ENCODE results near the gene DNAJC16. TPM values are rescaled to one million over a fixed set of nuclear protein-coding genes. Genes with fewer than 3 reads are reported as not detected.

The DNAJC16 gene
- total and polyA plus RNA-seq, 2 of the 13 experiments (the other 11 are each of a cell fraction or from before 2014, with no cell fraction given), result 11.4 to 15.4 TPM

GRCh38 chr1:15617173-15618076, 90.8 kb downstream of the DNAJC16 start, which contains the start of gene DDI2 (continued):
- TF ChIP-seq ZNF142 (CRISPR knock-in tag; IDR thresholded peaks at IDR 0.05), result no peak; the same call in 1 of the 2 replicates
- peak; percentile 56; the same call in 1 of the 2 replicates for TF ChIP-seq ZNF703 (CRISPR knock-in tag; IDR thresholded peaks at IDR 0.05; ENCODE audit: borderline replicate concordance)
- no peak for TF ChIP-seq ZNF546 (CRISPR knock-in tag; conservative IDR thresholded peaks at IDR 0.05)
- TF ChIP-seq HMGXB4 (CRISPR knock-in tag; IDR thresholded peaks at IDR 0.05; ENCODE audit: borderline replicate concordance in 1 of 2, low read depth in 1 of 2), result 0 out of 4 replicates have a peak, but pooled peaks of 1 of the 2 experiments have one; percentile 58
- peak; percentile 82 for TF ChIP-seq ATF7-NPFF (CRISPR knock-in tag; IDR thresholded peaks at IDR 0.05; ENCODE audit: low read depth)
- TF ChIP-seq ZNF841 (CRISPR knock-in tag; IDR thresholded peaks at IDR 0.05; ENCODE audit: borderline replicate concordance), result 0 out of 2 replicates have a peak, but pooled peaks have one; percentile 69
- 0 out of 2 replicates have a peak, but pooled peaks have one; percentile 64 for TF ChIP-seq MAF1 (CRISPR knock-in tag; IDR thresholded peaks at IDR 0.05; ENCODE audit: borderline replicate concordance)
- TF ChIP-seq HNRNPK (IDR thresholded peaks at IDR 0.05; ENCODE audit: low read depth, low read length, poor library complexity, severe bottlenecking), result peak; percentile 96
- TF ChIP-seq JDP2 (CRISPR knock-in tag; IDR thresholded peaks at IDR 0.05; ENCODE audit: borderline replicate concordance), result no peak
- TF ChIP-seq SNAPC5 (CRISPR knock-in tag; IDR thresholded peaks at IDR 0.05; ENCODE audit: borderline replicate concordance), result peak; percentile 9; the same call in 1 of the 2 replicates
- TF ChIP-seq ZFAT (CRISPR knock-in tag; conservative IDR thresholded peaks at IDR 0.05), result no peak
- no peak for TF ChIP-seq HNF1A (IDR thresholded peaks at IDR 0.05; ENCODE audit: low read depth)
- 0 out of 2 replicates have a peak, but pooled peaks have one; percentile 16 for TF ChIP-seq HNF1A (CRISPR knock-in tag; IDR thresholded peaks at IDR 0.05; ENCODE audit: borderline replicate concordance)
- TF ChIP-seq ZNF274 (CRISPR knock-in tag; IDR thresholded peaks at IDR 0.05), result 0 out of 2 replicates have a peak, but pooled peaks have one; percentile 35

Data from HepG2 (cell line).